GM20000 (cell line): ENCODE measurements around the gene EFCAB5.
"Not testable (repeated sequence)": the region's sequence is repeated elsewhere in the genome, so short reads cannot be mapped to it uniquely, and the experiment has no call there.

Experiments
- DNase-seq: peaks from one replicate; pipeline ENCODE4 v3.0.0; 2012; ENCODE audit warnings: low spot score
- CTCF ChIP-seq: IDR thresholded peaks from 2 replicates; pipeline ENCODE4 v1.5.1; 2012; ENCODE audit warnings: mild to moderate bottlenecking, control low read depth; ENCODE audit errors: extremely low read depth, missing control alignments

The EFCAB5 gene

GRCh38 chr17:30113213-30113612 lies 171.8 kb downstream of the EFCAB5 start:
- DNase-seq = no peak
- TF ChIP-seq CTCF = no peak

- no peak for DNase-seq
- no peak for TF ChIP-seq CTCF
Measured at GRCh38 chr17:30116345-30116660, 174.9 kb downstream of the EFCAB5 start.

GRCh38 chr17:30116661-30117551 lies 175.5 kb downstream of the EFCAB5 start, which contains the start of gene NSRP1:
NSRP1 (plus strand) TSS chr17:30116816; CDS start chr17:30116844, 28 bp downstream.
- no peak for TF ChIP-seq CTCF
- DNase-seq = peak; percentile 86

GRCh38 chr17:30117675-30118081 lies 176.2 kb downstream of the EFCAB5 start:
- TF ChIP-seq CTCF = no peak
- no peak for DNase-seq

- DNase-seq = not testable (repeated sequence)
Measured at GRCh38 chr17:30118635-30119034, 177.2 kb downstream of the EFCAB5 start.

GRCh38 chr17:30124273-30124796 lies 182.9 kb downstream of the EFCAB5 start:
- DNase-seq = no peak
- TF ChIP-seq CTCF = no peak

GRCh38 chr17:30130121-30130520 lies 188.7 kb downstream of the EFCAB5 start:
- no peak for DNase-seq
- no peak for TF ChIP-seq CTCF

GRCh38 chr17:30132615-30133014 lies 191.2 kb downstream of the EFCAB5 start:
- no peak for TF ChIP-seq CTCF
- DNase-seq = no peak
